ENCODE data around the gene KRTAP19-5.
"Not testable (repeated sequence)": the region's sequence is repeated elsewhere in the genome, so short reads cannot be mapped to it uniquely, and the experiment has no call there.

Gene KRTAP19-5

DNA sequence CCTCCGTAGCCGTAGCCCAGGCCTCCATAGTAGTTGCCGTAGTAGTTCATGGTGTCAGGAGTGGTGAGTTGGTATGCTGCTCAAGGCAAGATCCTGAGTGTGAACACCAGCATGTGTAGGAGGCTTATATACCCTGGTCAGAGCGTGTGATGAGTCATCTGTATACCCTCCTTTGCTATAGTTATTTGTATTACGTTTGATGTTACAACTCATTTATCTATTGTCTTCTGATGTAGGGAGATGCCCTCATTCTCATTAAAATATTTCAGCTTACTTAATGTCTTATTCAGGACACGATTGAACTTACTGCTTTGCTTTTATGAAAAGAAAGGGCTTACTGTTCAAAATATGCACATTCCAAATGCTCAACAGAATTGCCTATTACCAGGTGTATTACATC is at the start of gene KRTAP19-5:
TSS of gene KRTAP19-5 (minus strand) at position 101 of the 400 bp plus-strand sequence. CDS start at position 50, 51 bp downstream.
- in situ Hi-C loops (cut with MboI; ENCODE audit: low sequenced_read_pairs): no loop called here

DNA sequence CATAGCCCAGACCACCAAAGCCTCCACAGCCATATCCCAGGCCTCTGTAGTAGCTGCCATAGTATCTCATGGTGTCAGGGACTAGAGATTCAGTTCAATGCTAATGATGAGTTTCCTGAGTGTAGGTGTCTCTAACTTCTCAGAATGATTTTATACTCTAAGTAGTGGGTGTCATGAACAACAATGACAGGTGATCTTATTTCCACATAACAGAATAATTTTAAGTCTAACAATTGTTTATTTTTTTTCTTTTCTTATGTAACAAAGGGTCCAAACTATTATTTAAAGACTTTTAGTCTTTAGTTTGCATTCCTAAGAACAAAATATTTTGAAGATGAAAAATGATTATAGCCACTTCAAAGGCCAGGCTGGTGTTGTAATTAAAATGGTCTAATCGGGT is 39.8 kb upstream of the KRTAP19-5 start, which contains the start of gene KRTAP19-6:
TSS of gene KRTAP19-6 (minus strand) at position 101 of the 400 bp plus-strand sequence. CDS start at position 70, 31 bp downstream.
- in situ Hi-C loops (cut with MboI; ENCODE audit: low sequenced_read_pairs): no loop called here

DNA sequence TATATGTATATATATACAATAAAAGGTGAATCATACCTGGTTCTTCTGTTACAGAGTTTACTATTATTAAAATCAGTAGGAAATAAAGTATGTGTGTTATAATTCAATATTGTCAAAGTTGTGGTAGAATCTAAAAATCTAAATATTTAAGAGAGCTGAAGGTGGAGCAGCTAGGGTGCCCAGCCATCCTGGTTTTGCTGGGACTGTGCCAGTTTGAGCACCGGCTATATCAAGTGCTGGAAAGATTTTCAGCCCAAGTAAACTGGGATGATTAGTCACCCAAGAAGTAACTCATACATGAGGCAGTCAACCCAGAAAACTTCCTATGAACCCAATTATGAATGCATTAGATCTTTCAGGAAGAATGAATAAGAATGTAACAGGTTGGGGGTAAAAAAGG is 16.9 kb upstream of the KRTAP19-5 start:
- in situ Hi-C loops (cut with MboI; ENCODE audit: low sequenced_read_pairs): no loop called here

DNA sequence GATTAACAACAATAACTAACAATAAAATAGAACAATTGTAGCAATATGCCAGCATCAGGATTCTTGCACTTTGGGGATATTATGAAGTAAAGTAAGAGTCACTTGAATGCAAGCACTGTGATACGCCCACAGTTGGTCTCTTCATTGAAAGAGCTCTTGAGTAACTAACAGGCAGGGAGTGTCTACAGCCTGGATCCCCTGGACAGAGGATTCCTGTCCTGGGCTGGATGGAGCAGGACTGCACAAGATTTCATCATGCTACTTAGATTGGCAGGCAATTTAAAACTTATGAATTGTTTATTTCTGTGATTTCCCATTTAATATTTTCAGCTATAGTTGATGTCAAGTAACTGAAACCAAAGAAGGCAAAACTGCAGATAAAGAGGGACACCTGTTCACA is 13.7 kb upstream of the KRTAP19-5 start:
- in situ Hi-C loops (cut with MboI; ENCODE audit: low sequenced_read_pairs): no loop called here

DNA sequence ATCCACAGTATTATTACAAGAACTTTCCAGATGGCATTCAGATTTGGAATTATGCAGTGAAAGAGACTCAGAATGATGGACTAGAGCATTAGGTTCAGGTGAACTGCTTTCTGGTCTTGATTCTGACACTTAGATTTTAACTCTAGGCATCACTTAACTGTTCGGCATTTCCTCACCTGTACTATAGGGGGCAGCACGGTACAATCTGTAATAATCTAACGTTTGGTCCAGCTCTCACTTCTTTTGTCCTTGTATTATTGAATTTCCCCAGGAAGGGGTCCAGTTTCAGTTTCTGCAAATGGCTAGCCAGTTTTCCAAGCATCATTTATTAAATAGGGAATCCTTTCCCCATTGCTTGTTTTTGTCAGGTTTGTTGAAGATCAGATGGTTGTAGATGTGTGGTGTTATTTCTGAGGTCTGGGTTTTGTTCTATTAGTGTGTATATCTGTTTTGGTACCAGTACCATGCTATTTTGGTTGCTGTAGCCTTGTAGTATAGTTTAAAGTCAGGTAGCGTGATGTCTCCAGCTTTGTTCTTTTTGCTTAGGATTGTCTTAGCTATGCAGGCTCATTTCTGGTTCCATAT is 3.8 kb upstream of the KRTAP19-5 start:
- in situ Hi-C loops (cut with MboI; ENCODE audit: low sequenced_read_pairs): not testable (repeated sequence)

DNA sequence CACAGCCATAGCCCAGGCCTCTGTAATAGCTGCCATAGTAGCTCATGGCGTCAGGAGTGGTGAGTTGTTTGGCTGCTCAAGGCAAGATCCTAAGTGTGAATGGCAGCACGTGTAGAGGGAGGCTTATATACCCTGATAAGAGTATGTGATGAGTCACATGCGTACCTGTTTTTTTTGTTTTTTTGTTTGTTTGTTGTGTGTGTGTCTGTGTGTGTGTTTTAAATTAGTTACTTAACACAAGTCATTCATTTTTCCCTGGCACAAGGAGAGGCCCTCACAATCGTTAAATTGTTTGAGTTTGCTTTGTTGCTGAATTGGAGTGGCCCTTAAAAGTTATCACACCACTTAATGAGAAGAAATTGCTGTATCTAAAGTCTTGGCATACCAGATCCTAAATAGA is 4.9 kb downstream of the KRTAP19-5 start, which contains the start of gene KRTAP19-4:
TSS of gene KRTAP19-4 (minus strand) at position 101 of the 400 bp plus-strand sequence. CDS start at position 46, 55 bp downstream.
- in situ Hi-C loops (cut with MboI; ENCODE audit: low sequenced_read_pairs): no loop called here

DNA sequence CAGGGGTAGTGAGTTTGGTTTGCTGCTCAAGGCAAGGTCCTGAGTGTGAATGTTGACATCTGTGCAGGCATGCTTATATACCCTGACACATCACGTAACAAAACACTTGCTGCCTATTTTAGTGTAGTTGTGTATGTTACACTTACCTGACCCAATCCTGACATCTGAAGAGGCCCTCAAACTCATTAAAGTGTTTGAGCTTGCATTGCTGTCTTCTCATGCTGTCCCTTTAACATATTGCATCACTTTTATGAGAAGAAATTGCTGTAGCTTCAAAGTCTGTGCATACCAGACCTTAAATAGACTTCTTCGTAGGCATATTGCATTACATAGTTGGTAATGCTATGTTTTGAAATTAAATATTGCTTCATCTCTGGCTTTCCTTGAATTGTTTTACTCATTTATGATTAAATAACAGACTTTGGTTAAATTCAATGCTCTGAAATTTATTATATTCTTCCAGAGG is 9.9 kb downstream of the KRTAP19-5 start, which contains the start of gene KRTAP19-3:
TSS of gene KRTAP19-3 (minus strand) at position 51 of the 466 bp plus-strand sequence. CDS start 56 bp downstream, outside the sequence.
- in situ Hi-C loops (cut with MboI; ENCODE audit: low sequenced_read_pairs): no loop called here

DNA sequence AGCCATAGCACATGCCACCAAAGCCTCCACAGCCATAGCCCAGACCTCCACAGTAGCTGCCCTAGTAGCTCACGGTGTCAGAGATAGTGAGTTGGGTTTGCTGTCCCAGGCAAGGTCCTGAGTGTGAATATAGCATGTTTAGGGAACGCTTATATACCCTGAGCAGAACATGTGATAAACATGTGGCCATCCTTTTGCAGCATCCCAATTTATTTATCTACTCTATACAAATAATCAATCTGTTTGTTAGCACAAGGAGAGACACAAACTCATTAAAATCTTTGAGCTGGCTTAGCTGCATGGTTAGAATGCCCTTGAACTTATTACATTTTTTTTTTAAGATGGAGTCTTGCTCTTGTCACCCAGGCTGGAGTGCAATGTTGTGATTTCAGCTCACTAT is 14.6 kb downstream of the KRTAP19-5 start, which contains the start of gene KRTAP19-2:
TSS of gene KRTAP19-2 (minus strand) at position 101 of the 400 bp plus-strand sequence. CDS start at position 13, 88 bp downstream.
- in situ Hi-C loops (cut with MboI; ENCODE audit: low sequenced_read_pairs): no loop called here

DNA sequence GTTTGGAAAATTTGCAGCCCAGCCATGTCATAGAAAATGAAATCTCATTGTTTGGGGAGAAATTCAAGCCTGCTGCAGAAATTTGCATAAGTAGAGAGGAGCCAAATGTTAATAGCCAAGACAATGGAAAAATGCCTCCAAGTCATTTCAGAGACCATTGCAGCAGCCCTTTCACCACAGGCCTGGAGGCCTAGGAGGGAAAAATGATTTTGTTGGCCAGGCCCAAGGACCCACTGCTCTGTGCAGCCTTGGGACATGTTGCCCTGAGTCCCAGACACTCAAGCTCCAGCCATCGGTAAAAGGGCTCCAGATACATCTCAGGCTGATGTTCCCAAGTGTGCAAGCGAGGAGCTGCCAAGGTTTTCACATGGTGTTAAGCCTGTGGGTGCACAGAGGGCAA is 15.8 kb downstream of the KRTAP19-5 start:
- in situ Hi-C loops (cut with MboI; ENCODE audit: low sequenced_read_pairs): no loop called here

DNA sequence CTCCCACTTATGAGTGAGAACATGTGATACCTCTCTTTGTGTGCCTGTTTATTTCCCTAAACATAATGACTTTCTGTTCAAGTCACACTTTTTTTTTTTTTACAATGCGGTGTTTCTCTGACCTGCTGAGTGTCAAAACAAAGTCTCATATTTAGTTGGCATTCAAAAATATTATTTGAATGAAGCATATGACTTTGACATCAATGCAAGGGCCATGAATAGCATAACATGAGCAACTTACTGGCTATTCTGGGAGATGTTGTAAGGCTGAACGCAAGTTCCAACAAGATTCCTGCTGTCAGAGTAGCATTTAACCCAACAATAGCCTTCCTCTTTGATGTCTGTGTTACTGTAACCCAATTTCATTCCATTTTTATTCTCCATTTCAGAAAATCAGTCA is 19.8 kb downstream of the KRTAP19-5 start:
- in situ Hi-C loops (cut with MboI; ENCODE audit: low sequenced_read_pairs): no loop called here

DNA sequence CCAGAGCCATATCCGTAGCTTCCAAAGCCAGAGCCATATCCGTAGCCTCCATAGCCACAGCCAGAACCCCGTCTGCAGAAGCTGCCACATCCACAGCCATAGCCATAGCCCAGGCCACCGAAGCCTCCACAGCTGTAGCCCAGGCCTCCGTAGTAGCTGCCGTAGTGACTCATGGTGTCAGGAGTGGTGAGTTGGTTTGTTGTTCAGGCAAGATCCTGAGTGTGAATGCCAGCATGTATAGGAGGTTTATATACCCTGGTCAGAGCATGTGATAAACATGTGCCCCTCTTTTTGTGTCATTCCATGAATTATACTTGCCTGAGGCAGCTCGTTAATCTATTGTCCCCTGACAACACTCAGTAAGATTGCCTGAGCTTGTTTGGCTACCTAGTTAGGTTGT is 21.8 kb downstream of the KRTAP19-5 start, which contains the start of gene KRTAP19-1:
TSS of gene KRTAP19-1 (minus strand) at position 223 of the 400 bp plus-strand sequence. CDS start at position 173, 50 bp downstream.
- in situ Hi-C loops (cut with MboI; ENCODE audit: low sequenced_read_pairs): no loop called here

DNA sequence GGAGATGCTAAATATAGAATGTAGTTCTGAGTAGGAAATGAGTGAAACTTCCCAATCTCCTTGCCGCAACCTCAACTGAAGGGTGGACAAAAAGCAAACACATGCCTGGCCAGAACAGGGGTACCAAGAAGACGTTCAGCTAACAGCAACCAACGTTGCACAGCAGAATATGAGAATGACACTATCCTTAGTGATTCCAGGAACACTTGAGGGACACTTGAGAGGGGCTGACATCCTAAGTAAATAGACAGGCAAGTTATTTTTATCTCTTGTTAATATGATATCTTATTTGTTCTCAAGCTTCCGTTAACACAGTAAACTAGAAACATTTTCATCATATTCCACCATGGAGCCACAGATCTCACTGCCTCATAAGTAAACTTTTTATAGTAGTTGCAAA is 22.7 kb downstream of the KRTAP19-5 start:
- in situ Hi-C loops (cut with MboI; ENCODE audit: low sequenced_read_pairs): no loop called here

DNA sequence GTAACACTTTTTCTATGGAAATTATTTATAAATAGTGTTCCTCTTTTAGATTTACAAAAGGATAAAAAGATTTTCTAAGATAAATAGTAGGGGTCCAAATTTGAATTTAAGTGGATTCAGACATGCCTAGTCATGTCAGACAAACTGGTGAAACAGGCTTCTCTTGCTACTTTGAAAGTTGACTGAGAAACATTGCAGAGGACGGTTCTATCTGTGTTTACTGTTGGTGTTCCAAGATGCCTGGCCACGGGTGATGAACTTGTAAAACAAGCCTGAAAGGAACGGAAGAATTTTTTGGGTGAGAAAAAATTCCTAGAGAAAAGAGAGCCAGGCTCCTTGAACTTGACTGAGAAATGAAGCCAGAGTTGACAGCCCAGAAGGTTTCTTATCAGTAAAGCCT is 23.9 kb downstream of the KRTAP19-5 start:
- in situ Hi-C loops (cut with MboI; ENCODE audit: low sequenced_read_pairs): no loop called here

DNA sequence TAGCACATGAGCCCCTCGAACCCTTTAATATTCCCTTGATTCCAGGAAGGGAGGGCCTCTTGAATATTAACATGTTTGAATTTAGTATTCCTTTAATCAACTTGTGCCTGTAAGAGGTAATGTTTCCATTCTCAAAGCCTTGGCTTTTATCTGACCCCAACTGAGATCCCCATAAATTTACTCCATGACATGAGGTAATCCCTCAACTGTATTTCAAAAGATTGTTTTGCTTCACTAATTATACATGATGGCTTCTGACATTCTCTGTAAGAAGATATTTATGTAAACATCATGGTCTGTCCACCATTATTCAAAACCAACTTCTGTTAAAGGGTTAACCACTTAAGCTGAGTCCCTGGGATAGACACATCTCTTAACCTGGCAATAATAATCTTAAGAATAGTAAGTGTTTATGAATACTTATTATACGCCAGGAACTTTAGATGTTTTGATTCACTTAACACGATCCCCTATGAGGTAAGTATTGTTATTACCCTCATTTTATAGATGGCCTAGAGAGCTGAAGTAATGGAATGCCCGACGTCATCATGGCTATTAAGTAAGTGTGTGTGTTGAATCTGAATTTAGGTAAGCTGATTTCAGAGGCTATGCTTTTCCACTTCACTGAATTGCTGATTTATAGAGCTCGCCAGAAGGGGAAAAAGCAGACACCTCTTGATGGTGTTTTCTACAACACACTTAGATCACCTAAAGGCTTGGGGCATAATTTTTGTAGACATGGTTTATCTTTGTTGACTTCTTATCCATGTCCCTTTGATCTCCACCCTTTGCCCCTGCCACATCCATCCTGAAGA is 32.8 kb downstream of the KRTAP19-5 start:
- in situ Hi-C loops (cut with MboI; ENCODE audit: low sequenced_read_pairs): no loop called here

DNA sequence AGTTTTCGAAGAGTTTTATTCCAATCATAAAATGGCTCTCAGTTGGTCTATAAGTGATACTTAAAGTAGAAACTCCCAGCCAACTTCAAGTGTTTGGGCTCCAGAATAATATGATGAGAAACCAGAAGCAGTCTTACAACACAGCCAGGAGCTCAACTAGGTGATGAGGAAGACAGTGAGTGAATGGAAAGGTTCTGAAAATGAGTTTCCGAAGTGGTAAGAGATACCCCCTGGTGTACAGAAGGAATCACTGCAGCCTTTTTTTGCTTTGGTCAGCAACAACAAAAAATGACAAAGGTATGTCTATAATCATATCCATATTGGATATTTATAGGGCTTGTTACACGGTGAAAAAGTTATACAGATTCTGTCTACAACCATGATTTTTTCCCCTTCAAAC is 38.2 kb downstream of the KRTAP19-5 start:
- in situ Hi-C loops (cut with MboI; ENCODE audit: low sequenced_read_pairs): no loop called here

All from HL-60/S4 treated with retinoic acid at 250 ng/mL for 4 days and 3 days (cell line).